CD4-positive, alpha-beta T cell treated with Interleukin-6 at 100 ng/mL for 8 hours (primary cell): ENCODE measurements around the gene IFNLR1.
A peak's percentile ranks its signal among the peaks of the same experiment; 100 is the strongest.

ENCODE experiments used
- DNase-seq: peaks from one replicate; pipeline ENCODE4 v3.0.0-alpha.2; 2020; ENCODE audit warnings: mixed read lengths, low spot score

IFNLR1 gene

GRCh38 chr1:24175033-24175755 lies 11.9 kb downstream of the IFNLR1 start:
- no peak for DNase-seq

- DNase-seq, result no peak
Measured at GRCh38 chr1:24173638-24174575, 13.2 kb downstream of the IFNLR1 start.

GRCh38 chr1:24172598-24172997 lies 14.5 kb downstream of the IFNLR1 start:
- no peak for DNase-seq

GRCh38 chr1:24169286-24169685 lies 17.8 kb downstream of the IFNLR1 start:
- DNase-seq, result no peak

- no peak for DNase-seq
Measured at GRCh38 chr1:24168245-24168644, 18.8 kb downstream of the IFNLR1 start.

- DNase-seq, result no peak
Measured at GRCh38 chr1:24167008-24167407, 20.1 kb downstream of the IFNLR1 start.

GRCh38 chr1:24165500-24165899 lies 21.6 kb downstream of the IFNLR1 start:
- no peak for DNase-seq

- DNase-seq, result no peak
Measured at GRCh38 chr1:24164004-24164403, 23.1 kb downstream of the IFNLR1 start.

GRCh38 chr1:24162201-24162600 lies 24.9 kb downstream of the IFNLR1 start:
- no peak for DNase-seq

- DNase-seq, result no peak
Measured at GRCh38 chr1:24161270-24161669, 25.8 kb downstream of the IFNLR1 start.

- DNase-seq, result no peak
Measured at GRCh38 chr1:24159366-24159765, 27.7 kb downstream of the IFNLR1 start.

GRCh38 chr1:24157918-24158481 lies 29.1 kb downstream of the IFNLR1 start:
- no peak for DNase-seq

- no peak for DNase-seq
Measured at GRCh38 chr1:24156542-24157260, 30.4 kb downstream of the IFNLR1 start.

GRCh38 chr1:24155011-24155782 lies 31.9 kb downstream of the IFNLR1 start:
- DNase-seq, result no peak

GRCh38 chr1:24154215-24154614 lies 32.9 kb downstream of the IFNLR1 start:
- DNase-seq, result no peak

GRCh38 chr1:24152631-24153494 lies 34.2 kb downstream of the IFNLR1 start:
- DNase-seq, result no peak

- no peak for DNase-seq
Measured at GRCh38 chr1:24151175-24151533, 35.9 kb downstream of the IFNLR1 start.

- DNase-seq, result peak; percentile 80
Measured at GRCh38 chr1:24150234-24151174, 36.6 kb downstream of the IFNLR1 start.

- no peak for DNase-seq
Measured at GRCh38 chr1:24149866-24150233, 37.2 kb downstream of the IFNLR1 start.
